GM21723 (cell line): ENCODE data around the gene GRN.
"Not testable (repeated sequence)": the region's sequence is repeated elsewhere in the genome, so short reads cannot be mapped to it uniquely, and the experiment has no call there.

Experiments used
- ATAC-seq: cut with Tn5 transposase; IDR thresholded peaks from one replicate; pipeline ENCODE4 v1.9.1; 2021; ENCODE audit warnings: mild to moderate bottlenecking, moderate library complexity; ENCODE audit not compliant: unreplicated experiment

Gene GRN

GRCh38 chr17:44360144-44360533 is 15.0 kb downstream of the GRN start:
- no peak for ATAC-seq

DNA sequence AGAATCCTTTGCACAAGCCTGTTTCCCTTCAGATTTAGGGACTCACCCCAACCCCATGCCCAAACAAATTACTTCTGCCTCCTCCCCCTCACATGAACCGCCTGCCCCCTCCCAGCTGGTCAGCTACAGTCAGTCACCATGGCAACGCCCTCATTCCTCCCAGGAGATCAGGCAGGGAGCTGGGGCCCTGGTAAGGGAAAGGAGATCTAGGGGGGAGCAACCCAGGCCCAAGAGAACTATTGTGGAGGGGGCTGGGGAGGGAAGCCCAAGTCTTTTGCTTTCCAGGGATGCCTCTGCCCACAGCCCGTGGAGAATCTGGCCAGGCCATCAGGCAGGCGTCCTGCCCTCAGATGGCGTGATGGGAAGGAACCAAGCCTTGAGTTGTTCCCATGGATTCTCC is 15.7 kb downstream of the GRN start:
- no peak for ATAC-seq

DNA sequence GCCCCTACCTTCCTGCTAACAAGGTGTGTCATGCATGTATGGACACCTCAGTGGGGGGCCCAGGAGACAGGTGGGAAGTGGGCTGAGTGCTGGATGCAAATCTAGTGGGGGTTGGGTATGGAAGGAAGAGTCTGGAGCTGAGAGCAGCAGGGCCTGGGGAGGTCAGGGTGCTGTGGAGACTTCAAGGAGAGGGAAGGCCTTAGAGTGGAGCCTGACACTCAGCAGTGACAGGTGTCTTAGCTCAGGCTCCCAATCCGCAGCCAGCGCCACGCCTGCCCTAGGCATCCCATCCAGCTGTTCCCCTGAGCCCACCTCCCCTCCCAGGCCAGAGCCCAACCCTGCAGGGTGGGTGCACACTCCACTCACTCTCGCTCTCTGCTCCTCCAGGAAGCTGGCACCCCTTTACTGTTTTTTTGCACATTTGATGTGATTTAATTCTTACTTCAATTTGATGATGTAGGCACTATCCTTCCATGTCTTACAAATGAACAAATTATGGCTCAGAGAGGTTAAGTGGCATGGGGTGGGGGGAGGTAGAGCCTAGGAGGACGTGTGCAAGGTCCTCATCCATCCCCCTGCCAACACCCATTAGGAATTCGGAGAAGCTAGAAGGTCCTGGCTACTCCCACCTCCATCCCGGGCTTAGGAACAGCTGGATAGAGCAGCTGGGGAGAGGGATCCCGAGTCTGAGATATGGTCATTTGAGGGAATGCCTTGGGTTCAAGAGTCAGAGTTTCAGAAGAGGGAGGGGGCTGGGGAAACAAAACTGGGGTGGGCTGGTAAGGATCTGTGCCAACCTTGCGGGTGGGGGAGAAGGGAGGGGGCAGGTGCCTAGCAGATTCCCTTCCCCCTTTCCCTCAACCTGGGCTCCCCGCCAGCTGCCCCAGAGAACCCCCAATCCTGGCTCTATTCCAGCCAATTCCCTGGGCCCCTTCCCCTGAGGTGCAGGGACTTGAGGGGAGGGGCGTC is 16.5 kb downstream of the GRN start:
- ATAC-seq = no peak

GRCh38 chr17:44362459-44362948 is 17.4 kb downstream of the GRN start:
- no peak for ATAC-seq

- ATAC-seq = no peak
These were observed 18.0 kb downstream of the GRN start for GRCh38 chr17:44362949-44363612.

DNA sequence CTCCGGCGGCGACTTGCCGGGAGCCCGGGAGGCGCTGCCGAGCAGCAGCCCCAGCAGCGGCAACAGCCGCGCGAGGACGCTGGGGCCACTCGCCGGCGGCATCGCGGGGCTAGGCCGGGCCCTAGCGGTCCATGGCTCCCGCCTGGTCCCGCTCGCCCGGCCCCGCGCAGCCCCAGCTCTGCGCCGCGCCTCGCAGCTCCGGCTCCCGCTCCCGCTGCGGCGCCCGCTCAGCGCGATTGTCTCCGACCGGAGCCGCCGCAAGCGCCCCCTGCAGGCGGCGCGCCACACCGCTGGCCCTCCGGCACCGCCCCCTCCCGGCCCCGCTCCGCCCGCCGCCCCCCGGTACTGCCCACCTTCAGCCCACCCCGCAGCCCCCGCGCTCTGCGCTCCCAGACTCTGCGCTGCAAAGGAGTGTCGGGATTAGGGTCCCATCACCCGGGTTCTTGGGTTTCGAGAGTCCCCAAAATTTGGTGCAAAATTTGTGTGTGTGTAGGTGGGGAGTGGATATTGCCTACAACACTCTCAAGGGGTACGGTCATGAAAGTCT is 18.6 kb downstream of the GRN start, which contains the start of gene FAM171A2:
FAM171A2 (minus strand) TSS at position 241 of the 547 bp plus-strand sequence; CDS start at position 102, 139 bp downstream.
- ATAC-seq = no peak

DNA sequence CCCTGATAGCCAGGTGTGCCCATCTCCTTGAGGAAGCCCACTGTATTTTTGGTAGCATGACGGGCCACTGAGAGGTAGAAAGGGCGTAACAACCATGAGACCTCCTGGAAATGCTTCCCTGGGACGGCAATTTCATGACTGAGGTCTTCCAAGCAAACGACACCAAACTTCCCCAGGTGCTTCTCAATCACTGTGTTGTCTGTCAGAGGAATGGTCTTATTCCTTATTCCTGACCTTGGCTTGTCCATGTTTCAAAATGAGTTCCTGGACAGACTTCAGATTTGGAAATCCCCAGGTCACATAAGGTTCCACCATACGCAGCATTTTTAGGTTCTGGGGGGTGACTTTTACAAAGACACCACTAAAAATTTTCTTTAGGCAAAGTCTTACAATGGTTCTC is 19.9 kb downstream of the GRN start:
- ATAC-seq = not testable (repeated sequence)

DNA sequence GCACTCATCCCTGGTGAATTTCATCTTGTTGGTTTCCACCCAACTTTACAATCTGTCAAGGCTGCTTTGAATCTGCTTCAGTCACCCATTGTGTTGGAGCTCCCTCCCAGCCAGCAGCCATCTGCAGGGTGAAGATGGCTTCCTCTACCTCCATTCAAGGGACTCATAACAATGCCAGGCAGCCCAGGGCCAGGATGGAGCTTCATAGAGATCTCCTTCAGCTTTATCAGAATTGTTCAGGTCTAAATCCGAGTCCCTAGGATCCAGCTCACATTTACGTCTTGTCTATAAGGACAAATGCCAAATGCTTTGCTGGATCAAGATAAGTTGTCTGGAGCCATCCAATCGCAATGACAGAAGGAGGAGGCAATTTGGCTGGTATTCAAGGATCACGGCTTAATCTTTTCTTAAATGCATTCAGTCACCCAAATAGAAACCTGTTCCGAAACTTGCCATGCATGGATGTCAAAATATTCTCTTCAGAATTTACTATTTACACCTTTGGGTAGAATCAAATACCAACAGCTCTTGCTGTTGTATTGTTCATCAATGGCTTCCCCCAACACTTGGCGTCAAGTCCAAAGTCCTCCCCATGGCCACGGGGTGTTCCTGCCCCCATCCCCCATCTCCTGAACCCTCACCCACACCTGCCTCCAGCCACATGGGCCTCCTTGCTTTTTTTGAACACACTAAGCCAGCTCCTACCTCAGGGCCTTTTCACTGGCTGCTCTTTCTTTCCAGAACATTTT is 22.3 kb downstream of the GRN start:
- ATAC-seq = no peak

DNA sequence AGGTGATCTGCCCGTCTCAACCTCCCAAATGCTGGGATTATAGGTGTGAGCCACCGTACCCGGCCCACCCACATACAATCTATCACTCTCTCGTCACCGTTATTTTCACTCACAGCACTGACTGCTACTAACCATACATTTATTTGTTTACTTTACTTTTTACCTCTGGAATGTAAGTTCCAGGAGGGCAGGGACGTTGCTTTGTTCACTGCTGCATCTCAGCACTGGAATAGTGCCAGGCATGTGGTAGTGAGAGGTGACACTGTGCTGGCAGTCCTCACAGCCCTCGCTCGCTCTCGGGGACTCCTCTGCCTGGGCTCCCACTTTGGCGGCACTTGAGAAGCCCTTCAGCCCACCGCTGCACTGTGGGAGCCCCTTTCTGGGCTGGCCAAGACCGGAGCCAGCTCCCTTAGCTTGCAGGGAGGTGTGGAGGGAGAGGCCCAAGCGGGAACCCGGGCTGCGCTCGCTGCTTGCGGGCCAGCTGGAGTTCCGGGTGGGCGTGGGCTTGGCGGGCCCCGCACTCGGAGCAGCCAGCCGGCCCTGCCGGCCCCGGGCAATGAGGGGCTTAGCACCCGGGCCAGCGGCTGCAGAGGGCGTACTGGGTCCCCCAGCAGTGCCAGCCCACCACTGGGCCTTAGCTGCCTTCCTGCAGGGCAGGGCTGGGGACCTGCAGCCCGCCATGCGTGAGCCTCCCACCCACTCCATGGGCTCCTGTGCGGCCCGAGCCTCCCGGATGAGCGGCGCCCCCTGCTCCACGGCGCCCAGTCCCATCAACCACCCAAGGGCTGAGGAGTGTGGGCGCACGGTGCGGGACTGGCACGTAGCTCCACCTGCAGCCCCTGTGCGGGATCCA is 23.5 kb downstream of the GRN start:
- not testable (repeated sequence) for ATAC-seq

DNA sequence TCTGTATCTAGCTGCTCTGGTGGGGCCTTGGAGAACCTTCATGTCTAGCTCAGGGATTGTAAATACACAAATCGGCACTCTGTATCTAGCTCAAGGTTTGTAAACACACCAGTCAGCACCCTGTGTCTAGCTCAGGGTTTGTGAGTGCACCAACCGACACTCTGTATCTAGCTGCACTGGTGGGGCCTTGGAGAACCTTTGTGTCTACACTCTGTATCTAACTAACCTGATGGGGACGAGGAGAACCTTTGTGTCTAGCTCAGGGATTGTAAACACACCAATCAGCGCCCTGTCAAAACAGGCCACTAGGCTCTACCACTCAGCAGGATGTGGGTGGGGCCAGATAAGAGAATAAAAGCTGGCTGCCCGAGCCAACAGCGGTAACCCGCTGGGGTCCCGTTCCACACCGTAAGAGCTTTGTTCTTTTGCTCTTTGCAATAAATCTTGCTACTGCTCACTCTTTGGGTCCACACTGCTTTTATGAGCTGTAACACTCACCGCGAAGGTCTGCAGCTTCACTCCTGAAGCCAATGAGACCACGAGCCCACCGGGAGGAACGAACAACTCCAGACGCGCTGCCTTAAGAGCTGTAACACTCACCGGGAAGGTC is 24.4 kb downstream of the GRN start:
- ATAC-seq = not testable (repeated sequence)

- no peak for ATAC-seq
These were observed 26.9 kb downstream of the GRN start for GRCh38 chr17:44372036-44372435.

GRCh38 chr17:44374306-44375195 is 29.4 kb downstream of the GRN start:
- no peak for ATAC-seq

- no peak for ATAC-seq
These were observed 30.3 kb downstream of the GRN start for GRCh38 chr17:44375196-44376017.

GRCh38 chr17:44376124-44376523 is 31.0 kb downstream of the GRN start:
- no peak for ATAC-seq

DNA sequence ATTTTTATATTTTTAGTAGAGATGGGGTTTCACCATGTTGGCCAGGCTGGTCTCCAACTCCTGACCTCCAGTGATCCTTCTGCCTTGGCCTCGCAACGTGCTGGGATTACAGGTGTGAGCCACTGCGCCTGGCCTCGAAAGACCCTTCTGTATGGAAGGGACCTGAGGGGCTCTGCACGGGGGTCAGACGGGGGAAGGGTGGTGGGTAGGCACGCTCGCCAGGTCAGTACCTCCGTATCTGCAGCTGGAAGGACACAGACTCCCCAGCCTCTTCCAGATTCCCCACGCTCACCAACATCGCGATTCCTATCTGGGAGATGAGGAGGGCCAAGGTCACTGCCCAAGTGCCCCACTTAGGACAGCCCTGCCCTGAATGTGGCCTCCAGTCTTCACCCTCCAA is 31.7 kb downstream of the GRN start:
- no peak for ATAC-seq

DNA sequence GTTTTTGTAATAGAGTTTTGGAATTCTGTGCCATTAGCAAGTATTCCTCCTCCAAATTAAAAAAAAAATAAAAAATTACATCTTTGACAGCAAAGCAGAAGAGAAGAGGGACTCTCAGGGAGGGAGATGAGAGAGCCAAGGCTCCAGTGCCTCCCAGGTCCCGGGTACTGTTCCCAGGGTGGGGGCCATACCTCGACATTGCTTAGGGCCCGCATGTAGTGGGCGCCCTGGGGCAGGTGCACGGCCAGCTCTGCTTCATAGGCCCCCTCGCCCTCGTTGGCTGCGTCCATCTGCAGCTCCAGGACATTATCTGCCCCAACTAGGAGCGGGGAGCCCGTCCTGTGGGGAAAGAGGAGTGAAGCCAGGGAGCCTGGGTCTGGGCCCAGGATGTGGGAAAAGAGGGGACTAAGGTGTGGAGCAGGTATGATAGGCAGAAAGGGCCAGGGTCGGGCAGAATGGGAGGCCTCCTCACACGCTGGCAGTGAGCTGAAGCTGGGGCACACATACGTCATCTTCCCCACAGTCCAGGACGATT is 33.1 kb downstream of the GRN start:
- ATAC-seq = no peak

GRCh38 chr17:44379887-44380286 is 34.8 kb downstream of the GRN start:
- ATAC-seq = no peak
